GM18858 (cell line): ENCODE data around the gene EFNB2.

ENCODE experiments used
- ATAC-seq: cut with Tn5 transposase; IDR thresholded peaks from one replicate; pipeline ENCODE4 v1.9.1; 2021; ENCODE audit not compliant: unreplicated experiment

EFNB2 gene

DNA sequence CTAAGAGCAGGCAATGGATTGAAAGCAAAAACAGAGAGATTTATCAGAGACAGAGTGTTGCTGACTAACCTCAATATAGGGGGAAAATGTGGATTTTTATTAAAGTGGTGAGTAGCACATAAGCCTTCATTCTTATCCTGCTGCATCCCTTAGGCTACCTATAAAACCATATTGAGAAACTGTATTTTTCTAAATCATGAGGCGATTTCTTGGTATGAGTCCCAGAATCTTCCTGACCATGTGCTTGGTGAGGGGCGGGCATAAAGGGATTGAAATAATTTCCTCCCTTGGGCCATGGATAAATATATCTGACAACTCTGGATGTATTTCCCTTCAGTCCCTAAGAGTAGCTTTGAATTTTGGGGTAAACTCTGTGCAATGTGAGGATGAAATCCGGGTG lies 72.8 kb downstream of the EFNB2 start:
- no peak for ATAC-seq

DNA sequence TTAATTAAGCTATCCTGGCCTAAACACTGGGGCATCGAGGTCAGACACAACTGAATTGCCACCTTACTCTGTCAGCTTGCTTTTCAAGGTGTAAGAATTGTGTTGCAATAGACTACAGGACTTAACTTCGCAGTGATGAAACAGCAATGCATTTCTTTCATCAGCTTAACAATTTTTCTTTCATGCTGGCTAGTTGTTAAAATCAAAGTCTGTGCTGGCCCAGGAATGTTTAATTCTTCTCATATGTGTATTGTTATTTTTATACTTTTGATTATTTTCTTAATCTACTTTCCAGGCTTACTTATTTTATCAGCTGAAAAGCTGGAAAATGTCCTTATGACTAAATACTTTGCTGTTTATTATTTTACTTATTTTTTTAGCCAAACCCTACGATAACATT lies 79.7 kb downstream of the EFNB2 start:
- ATAC-seq: no peak

DNA sequence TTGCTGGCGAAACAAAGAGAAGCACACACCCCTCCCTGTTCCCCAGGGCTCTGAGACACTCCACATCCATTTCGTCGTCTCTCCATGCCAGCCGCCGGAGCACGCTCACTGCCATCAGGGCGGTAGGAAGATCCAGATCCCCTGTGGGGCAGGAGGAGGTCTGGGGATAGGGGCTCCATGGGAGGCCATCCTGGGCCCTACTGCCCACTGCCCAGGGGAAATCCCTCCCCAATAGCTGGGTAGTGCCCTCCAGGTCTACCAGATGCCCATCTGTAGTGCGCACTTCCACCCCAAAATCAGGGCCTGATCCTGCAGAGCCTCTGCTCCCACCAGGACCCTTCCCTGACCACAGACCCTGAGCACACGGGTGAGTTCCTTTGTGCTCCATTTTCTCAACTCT lies 80.3 kb downstream of the EFNB2 start:
- no peak for ATAC-seq

DNA sequence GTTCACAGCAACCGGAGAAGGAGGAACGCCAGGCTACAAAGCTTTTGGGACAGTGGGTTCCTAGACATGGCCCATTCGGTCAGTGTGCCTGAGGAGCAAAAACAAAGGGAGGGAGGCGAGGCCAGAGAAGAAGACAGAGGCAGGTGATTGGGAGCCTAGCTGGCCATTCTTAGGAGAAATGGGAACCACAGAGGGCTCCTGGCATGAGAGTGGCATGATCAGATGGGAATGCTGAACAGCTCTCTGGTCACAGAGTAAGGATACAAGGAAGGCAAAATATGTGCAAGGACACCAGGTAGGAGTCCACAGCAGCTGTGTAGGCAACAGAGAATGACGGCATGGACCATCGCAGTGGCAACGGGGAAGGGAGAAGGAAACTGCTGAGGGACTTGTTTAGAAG lies 82.4 kb downstream of the EFNB2 start:
- ATAC-seq: no peak

DNA sequence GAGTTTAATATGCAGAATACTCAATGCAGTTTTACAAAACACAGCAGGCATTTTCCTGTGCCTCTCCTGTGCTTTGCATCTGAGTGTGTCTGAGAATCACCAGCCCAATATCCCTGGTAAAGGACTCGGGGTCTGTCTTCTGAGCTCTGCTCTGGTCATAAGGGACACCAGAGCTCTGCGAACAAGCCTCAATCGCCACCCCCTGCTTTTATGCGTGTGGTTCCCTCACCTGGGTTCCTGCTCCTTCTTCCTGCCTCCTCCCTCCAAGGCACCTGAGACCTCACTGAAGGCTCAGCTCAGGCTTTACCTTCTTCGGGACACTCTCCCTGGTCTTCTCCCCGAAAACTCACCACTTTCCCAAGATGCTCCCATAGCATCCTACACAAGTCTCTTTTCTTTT lies 84.5 kb downstream of the EFNB2 start:
- no peak for ATAC-seq

DNA sequence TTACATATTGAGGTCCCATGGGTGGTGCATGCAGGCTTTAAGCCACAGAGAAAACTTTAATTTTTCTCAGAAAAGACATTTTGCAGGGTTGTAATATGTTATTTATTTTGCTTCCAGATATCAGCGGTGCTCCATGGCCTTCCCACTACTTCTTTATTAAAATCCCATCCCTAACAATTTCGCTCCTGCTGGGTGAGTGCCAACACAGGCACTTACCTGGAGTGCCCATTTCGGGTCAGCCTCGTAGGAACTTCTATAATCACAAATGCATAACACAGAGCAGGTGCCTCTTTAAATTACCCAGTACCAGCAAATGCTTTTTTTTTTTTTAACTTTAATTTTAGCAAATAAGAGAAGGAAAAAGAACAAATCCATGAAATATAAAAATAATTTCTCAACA lies 86.4 kb downstream of the EFNB2 start:
- no peak for ATAC-seq

DNA sequence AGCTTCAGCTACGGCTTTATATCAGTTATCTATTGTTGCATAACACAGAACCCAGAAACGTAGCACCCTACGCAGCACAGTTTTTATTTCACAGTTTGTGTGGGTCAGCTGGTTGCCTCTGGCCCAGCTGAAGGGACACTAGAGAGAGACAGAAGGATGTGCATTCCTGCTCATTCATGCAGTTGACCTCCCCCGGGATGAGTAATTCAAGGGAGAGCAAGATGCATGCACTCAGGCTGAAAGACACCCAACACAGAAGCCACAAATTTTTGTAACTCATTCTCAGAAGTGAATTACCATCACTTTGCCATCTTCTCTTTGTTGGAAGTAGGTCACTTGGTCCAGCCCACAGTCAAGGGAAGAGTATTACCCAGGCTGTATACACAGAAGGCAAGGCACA lies 89.5 kb downstream of the EFNB2 start:
- ATAC-seq: no peak

DNA sequence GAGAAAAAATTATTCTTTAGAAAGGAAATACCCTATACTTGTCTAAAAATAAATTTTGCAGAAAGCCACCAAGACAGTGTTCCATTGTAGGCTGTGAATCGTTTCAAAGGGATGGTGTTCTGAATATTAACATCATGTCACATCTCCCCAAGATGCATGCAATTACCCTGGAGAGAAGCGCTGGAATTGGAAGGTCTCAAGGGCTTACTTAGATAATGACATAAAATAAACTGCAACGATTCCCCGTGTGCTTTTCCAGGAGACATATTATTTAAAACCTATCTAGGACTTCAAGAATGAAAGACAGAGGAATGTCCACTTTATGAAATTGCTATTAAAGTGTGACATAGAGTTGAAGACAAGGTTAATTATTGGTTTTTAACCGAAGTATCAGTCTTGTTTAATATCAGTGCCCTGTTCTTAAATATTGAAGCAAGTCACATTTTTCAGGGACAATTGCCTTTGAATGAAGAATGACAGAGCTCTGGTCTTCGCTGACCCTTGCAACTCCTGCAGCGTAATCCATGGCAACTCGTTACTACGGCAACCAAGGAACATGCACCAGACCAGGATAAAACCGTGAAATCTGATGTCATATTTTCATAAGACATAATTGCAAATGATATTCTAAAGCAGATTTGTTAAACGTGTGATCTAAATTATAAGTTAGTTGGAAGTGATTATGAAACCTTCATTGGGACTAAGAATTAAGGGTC lies 91.7 kb downstream of the EFNB2 start:
- ATAC-seq: no peak

DNA sequence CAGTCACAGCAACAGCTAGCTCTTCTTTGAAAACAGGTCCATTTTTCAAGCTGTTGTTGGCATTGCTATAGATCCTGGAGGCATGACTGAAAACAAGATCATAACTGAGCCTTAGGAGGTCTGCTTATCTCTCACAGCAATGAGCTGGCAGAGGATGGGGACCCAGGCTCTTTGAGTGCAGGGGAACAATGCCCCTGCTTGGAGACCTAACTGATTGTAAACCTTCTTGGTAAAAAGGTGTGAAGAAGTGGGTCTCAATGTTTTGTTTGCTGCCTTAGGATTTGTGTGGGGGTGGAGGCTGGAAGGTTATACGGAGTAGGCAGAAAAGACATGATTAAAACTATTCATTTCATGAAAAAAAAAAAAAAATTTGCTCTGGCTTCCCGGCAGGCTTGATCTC lies 94.6 kb downstream of the EFNB2 start:
- ATAC-seq: no peak
